Keratinocyte (primary cell): ENCODE measurements around the gene LPAR1. TPM values are rescaled to one million over a fixed set of nuclear protein-coding genes. Genes with fewer than 3 reads are reported as not detected.
A peak's percentile ranks its signal among the peaks of the same experiment; 100 is the strongest.

Experiments
- DNase-seq: peaks from one replicate; pipeline ENCODE4 v3.0.0-alpha.2; 2011; ENCODE audit warnings: low read depth, missing footprints, low spot score
- FAIRE-seq: peaks from 2 replicates; lab custom pipeline; 2011; peaks lifted over from hg19 to GRCh38; lab: Jason Lieb, UNC
- H2AFZ ChIP-seq: 2 replicates; pipeline ENCODE4 v1.6.0; 2012; ENCODE audit warnings: low read length, control low read depth, inconsistent platforms; ENCODE audit not compliant: control insufficient read depth
- H3K27ac ChIP-seq: 2 replicates; pipeline ENCODE4 v1.5.1; 2011; ENCODE audit warnings: low read length; ENCODE audit not compliant: control insufficient read depth, insufficient read depth
- H3K27me3 ChIP-seq: 3 replicates; pipeline ENCODE4 v1.6.0; 2011; ENCODE audit warnings: low read length; ENCODE audit not compliant: control insufficient read depth, insufficient read depth; ENCODE audit errors: extremely low read depth
- H3K36me3 ChIP-seq, 2 experiments: 2 replicates in 1 of 2; 3 replicates in 1 of 2; pipeline ENCODE4 v1.5.1; 2011; ENCODE audit warnings: low read length in 2 of 2, mild to moderate bottlenecking in 1 of 2; ENCODE audit not compliant: control insufficient read depth in 2 of 2, insufficient read depth in 2 of 2; ENCODE audit errors: extremely low read depth in 1 of 2
- H3K4me1 ChIP-seq: 3 replicates; pipeline ENCODE4 v1.5.1; 2011; ENCODE audit warnings: low read length; ENCODE audit not compliant: control insufficient read depth, insufficient read depth; ENCODE audit errors: extremely low read depth
- H3K4me2 ChIP-seq: 3 replicates; pipeline ENCODE4 v1.6.0; 2011; ENCODE audit warnings: low read depth, low read length; ENCODE audit not compliant: control insufficient read depth, insufficient read depth; ENCODE audit errors: extremely low read depth
- H3K4me3 ChIP-seq, 3 experiments: fragments of 200-600 bp in 1 of 3; sonication (generic) in 1 of 3; 2 replicates in 2 of 3; 3 replicates in 1 of 3; pipeline ENCODE4 v1.5.1; 2011 to 2016; ENCODE audit warnings: low read length in 3 of 3, mild to moderate bottlenecking in 3 of 3, control low read depth in 2 of 3, inconsistent platforms in 1 of 3, low read depth in 1 of 3, mixed read lengths in 1 of 3, mixed run types in 1 of 3, moderate library complexity in 1 of 3; ENCODE audit not compliant: control insufficient read depth in 2 of 3, insufficient read depth in 2 of 3; ENCODE audit errors: extremely low read depth in 1 of 3
- H3K79me2 ChIP-seq: 2 replicates; pipeline ENCODE4 v1.6.0; 2012; ENCODE audit warnings: low read length; ENCODE audit not compliant: control insufficient read depth, insufficient read depth
- H3K9ac ChIP-seq: 3 replicates; pipeline ENCODE4 v1.6.0; 2011; ENCODE audit warnings: low read length; ENCODE audit not compliant: control insufficient read depth, insufficient read depth; ENCODE audit errors: extremely low read depth
- H3K9me1 ChIP-seq: 3 replicates; pipeline ENCODE4 v1.6.0; 2011; ENCODE audit warnings: low read length; ENCODE audit not compliant: control insufficient read depth, insufficient read depth; ENCODE audit errors: extremely low read depth
- H3K9me3 ChIP-seq: 2 replicates; pipeline ENCODE4 v1.5.1; 2012; ENCODE audit warnings: low read depth, low read length; ENCODE audit not compliant: control insufficient read depth
- H4K20me1 ChIP-seq: 3 replicates; pipeline ENCODE4 v1.6.0; 2011; ENCODE audit warnings: low read length; ENCODE audit not compliant: control insufficient read depth, insufficient read depth; ENCODE audit errors: extremely low read depth
- EZH2 ChIP-seq: IDR thresholded peaks from one replicate; pipeline ENCODE4 v1.6.1; 2012; ENCODE audit warnings: inconsistent platforms, mild to moderate bottlenecking, low read length, moderate library complexity
- dilution Hi-C: fragments of 300-500 bp; cut with MboI; formaldehyde crosslinking; loops from one replicate; pipeline ENCODE4 v1.7.0; 2020; ENCODE audit warnings: low sequenced_read_pairs; ENCODE audit not compliant: extremely low pct_ligation_motif_present
- polyA plus RNA-seq, 5 experiments: library from polyadenylated mRNA; depleted of rRNA in 3 of 5; stranded (reverse) in 3 of 5; stranded (forward) in 1 of 5; unstranded in 1 of 5; fragments of >200 nt; gene quantifications; 1 replicate in 1 of 5; 2 replicates in 3 of 5; 3 replicates in 1 of 5; pipeline versions ENCODE4 v1.2.1 to v1.2.3, GENCODE V29; 2011 to 2012; ENCODE audit warnings: missing spikeins in 2 of 5, low read depth in 1 of 5, low replicate concordance in 1 of 5
- TF ChIP-seq, protein P1 (sequence below), 3 experiments: IDR thresholded peaks in 1 of 3; conservative IDR thresholded peaks in 1 of 3; optimal IDR thresholded peaks in 1 of 3; 2 replicates in 2 of 3; 3 replicates in 1 of 3; pipeline versions ENCODE3 to v1.5.1; 2011; ENCODE audit warnings: low read length in 3 of 3, mild to moderate bottlenecking in 3 of 3, moderate library complexity in 2 of 3, control low read depth in 1 of 3, inconsistent platforms in 1 of 3; ENCODE audit not compliant: insufficient read depth in 2 of 3; ENCODE audit errors: extremely low read depth in 1 of 3

Gene LPAR1
- polyA plus RNA-seq, 1 donor (not counting 4 experiments of a cell fraction or from before 2014, with no cell fraction given): 43.2 TPM

DNA sequence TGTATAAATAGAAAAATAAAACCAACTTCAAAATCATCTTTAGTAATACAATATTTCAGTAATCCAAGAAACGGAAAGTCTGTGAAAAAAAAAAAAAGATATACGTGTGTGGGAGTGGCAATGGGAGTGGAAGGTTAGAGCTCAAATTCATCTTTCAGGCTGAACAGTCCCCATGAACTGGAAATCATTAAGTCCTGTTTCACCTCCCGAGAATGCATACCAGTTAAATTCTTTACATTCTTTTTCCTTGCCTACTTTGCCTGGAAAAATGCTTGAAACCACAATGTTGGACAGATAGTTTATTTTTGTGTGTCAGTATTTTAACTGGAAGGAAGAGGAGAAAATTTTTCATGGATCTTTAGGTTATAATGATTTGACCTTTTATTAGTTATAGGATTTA lies 202.9 kb downstream of the LPAR1 start:
- Histone ChIP-seq H3K4me1 (peaks cover 14% of the 10 kb centered on the region), H3K9ac (no peak overlapping the region), H3K27ac (no peak overlapping the region), H4K20me1 (no peaks in the 10 kb centered on the region), H3K4me3 (no peak overlapping the region), H3K9me3 (no peaks in the 10 kb centered on the region), H2AFZ (no peak overlapping the region), H3K9me1 (no peaks in the 10 kb centered on the region), H3K79me2 (no peaks in the 10 kb centered on the region), H3K4me2 (peak overlapping the region; percentile 26), H3K36me3 (no peaks in the 10 kb centered on the region), H3K27me3 (no peaks in the 10 kb centered on the region)
- TF ChIP-seq EZH2: no peak
- TF ChIP-seq, protein P1, sequence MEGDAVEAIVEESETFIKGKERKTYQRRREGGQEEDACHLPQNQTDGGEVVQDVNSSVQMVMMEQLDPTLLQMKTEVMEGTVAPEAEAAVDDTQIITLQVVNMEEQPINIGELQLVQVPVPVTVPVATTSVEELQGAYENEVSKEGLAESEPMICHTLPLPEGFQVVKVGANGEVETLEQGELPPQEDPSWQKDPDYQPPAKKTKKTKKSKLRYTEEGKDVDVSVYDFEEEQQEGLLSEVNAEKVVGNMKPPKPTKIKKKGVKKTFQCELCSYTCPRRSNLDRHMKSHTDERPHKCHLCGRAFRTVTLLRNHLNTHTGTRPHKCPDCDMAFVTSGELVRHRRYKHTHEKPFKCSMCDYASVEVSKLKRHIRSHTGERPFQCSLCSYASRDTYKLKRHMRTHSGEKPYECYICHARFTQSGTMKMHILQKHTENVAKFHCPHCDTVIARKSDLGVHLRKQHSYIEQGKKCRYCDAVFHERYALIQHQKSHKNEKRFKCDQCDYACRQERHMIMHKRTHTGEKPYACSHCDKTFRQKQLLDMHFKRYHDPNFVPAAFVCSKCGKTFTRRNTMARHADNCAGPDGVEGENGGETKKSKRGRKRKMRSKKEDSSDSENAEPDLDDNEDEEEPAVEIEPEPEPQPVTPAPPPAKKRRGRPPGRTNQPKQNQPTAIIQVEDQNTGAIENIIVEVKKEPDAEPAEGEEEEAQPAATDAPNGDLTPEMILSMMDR (optimal IDR thresholded peaks at IDR 0.05 in 1 of 3, IDR thresholded peaks at IDR 0.05 in 1 of 3, conservative IDR thresholded peaks at IDR 0.05 in 1 of 3; ENCODE audit: extremely low read depth in 1 of 3, insufficient read depth in 2 of 3, low read length in 3 of 3): no peak
- dilution Hi-C loops: no loop called here
- FAIRE-seq (peak; percentile 80), DNase-seq (no peak)

DNA sequence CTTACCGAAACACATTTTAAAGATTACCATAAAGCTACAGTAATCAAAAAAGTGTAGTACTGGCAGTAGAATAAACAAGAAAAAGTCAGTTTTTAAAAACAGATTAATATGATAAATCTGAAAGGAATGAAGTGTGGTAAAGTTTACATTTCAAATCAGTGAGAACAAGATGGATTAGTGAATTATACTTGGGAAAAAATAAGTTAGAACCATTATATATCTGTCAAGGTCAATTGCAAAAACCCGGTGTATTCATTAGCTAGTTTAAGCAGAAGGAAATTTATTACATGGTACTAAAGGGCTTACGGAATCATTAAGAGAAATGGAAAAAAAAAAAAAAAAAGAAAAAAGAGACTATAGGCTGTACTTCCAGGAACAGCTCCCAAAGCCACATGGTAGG lies 205.3 kb downstream of the LPAR1 start:
- Histone ChIP-seq H3K4me2 (no peak overlapping the region), H3K27ac (no peak overlapping the region)
- dilution Hi-C loops: no loop called here

More for the DNA sequence above, 205.3 kb downstream of the LPAR1 start:
- Histone ChIP-seq H2AFZ (peak overlapping the region; percentile 45), H3K9me1 (no peaks in the 10 kb centered on the region), H3K4me3 (no peak overlapping the region), H3K9me3 (no peaks in the 10 kb centered on the region), H3K9ac (no peak overlapping the region), H4K20me1 (no peaks in the 10 kb centered on the region), H3K79me2 (no peaks in the 10 kb centered on the region), H3K36me3 (no peaks in the 10 kb centered on the region), H3K4me1 (peaks cover 14% of the 10 kb centered on the region), H3K27me3 (no peaks in the 10 kb centered on the region)
- DNase-seq (no peak), FAIRE-seq (no peak)
- TF ChIP-seq EZH2: no peak
- TF ChIP-seq, protein P1 (optimal IDR thresholded peaks at IDR 0.05 in 1 of 3, IDR thresholded peaks at IDR 0.05 in 1 of 3, conservative IDR thresholded peaks at IDR 0.05 in 1 of 3; ENCODE audit: extremely low read depth in 1 of 3, insufficient read depth in 2 of 3, low read length in 3 of 3): no peak
